Measurements from ENCODE around the gene MARS1.

GRCh38 chr12:57563358-57563757 is 75.5 kb downstream of the MARS1 start:
- TF ChIP-seq POLR2A (IDR thresholded peaks at IDR 0.05) (no peak), CTCF (IDR thresholded peaks at IDR 0.05) (no peak), POLR2AphosphoS5 (IDR thresholded peaks at IDR 0.05; ENCODE audit: insufficient read depth in 1 of 2, low read depth in 1 of 2) (no peak)

All from vagina (tissue), 2 donors.